Karpas-422 (cell line): ENCODE data around the gene HPSE2. TPM values are rescaled to one million over a fixed set of nuclear protein-coding genes. Genes with fewer than 3 reads are reported as not detected.

Experiments used
- DNase-seq: peaks from one replicate; pipeline ENCODE4 v3.0.0-alpha.2; 2015
- H2AFZ ChIP-seq: fragments of 200-600 bp; sonication (generic); 2 replicates; pipeline ENCODE4 v1.6.1; 2014; ENCODE audit warnings: antibody characterized with exemption, low read length, mixed read lengths
- H3K27ac ChIP-seq: fragments of 200-600 bp; sonication (generic); 2 replicates; pipeline ENCODE4 v1.5.1; 2014; ENCODE audit warnings: mild to moderate bottlenecking, low read length, moderate library complexity
- H3K27me3 ChIP-seq: fragments of 200-600 bp; sonication (generic); 2 replicates; pipeline ENCODE4 v1.6.1; 2014; ENCODE audit warnings: low read length, mixed read lengths
- H3K36me3 ChIP-seq: fragments of 200-600 bp; sonication (generic); 2 replicates; pipeline ENCODE4 v1.6.1; 2014; ENCODE audit warnings: low read length, mixed read lengths; ENCODE audit not compliant: insufficient read depth
- H3K4me1 ChIP-seq: fragments of 200-600 bp; sonication (generic); 2 replicates; pipeline ENCODE4 v1.6.1; 2014; ENCODE audit warnings: mild to moderate bottlenecking, low read length, mixed read lengths
- H3K4me2 ChIP-seq: fragments of 200-600 bp; sonication (generic); 2 replicates; pipeline ENCODE4 v1.6.1; 2014; ENCODE audit warnings: low read length, low read depth, mild to moderate bottlenecking; ENCODE audit not compliant: poor library complexity, severe bottlenecking
- H3K4me3 ChIP-seq: fragments of 200-600 bp; sonication (generic); 2 replicates; pipeline ENCODE4 v1.5.1; 2014; ENCODE audit warnings: mild to moderate bottlenecking, antibody characterized with exemption, low read length, mixed read lengths
- H3K79me2 ChIP-seq: fragments of 200-600 bp; sonication (generic); 2 replicates; pipeline ENCODE4 v1.6.1; 2014; ENCODE audit warnings: mild to moderate bottlenecking, low read length, mixed read lengths
- H3K9ac ChIP-seq: fragments of 200-600 bp; sonication (generic); 2 replicates; pipeline ENCODE4 v1.6.0; 2014; ENCODE audit warnings: low read length
- H3K9me2 ChIP-seq: fragments of 200-600 bp; sonication (generic), shearing (Covaris generic); replicated peaks from 2 replicates; pipeline ENCODE4 v1.6.0; 2014; ENCODE audit warnings: mild to moderate bottlenecking, low read length, moderate library complexity; ENCODE audit not compliant: insufficient read depth
- H3K9me3 ChIP-seq: fragments of 300-700, 200-600 bp; sonication (generic); 2 replicates; pipeline ENCODE4 v1.6.1; 2014; ENCODE audit warnings: low read length, mixed read lengths
- H4K20me1 ChIP-seq: fragments of 200-600 bp; sonication (generic); 2 replicates; pipeline ENCODE4 v1.6.1; 2014; ENCODE audit warnings: mild to moderate bottlenecking, antibody characterized with exemption, low read length, low read depth; ENCODE audit not compliant: insufficient read depth
- total RNA-seq: library from RNA; depleted of rRNA; stranded (reverse); fragments of >200 nt; shearing (Covaris generic); gene quantifications from 2 replicates; pipeline ENCODE4 v1.2.3, GENCODE V29; 2014; ENCODE audit warnings: low replicate concordance

Gene HPSE2
- total RNA-seq, 1 experiment from 2014 or later: not detected

GRCh38 chr10:98478430-98479222 is 757.0 kb downstream of the HPSE2 start:
- no peak overlapping the region for H2AFZ ChIP-seq
- H4K20me1 ChIP-seq: no peaks in the 10 kb centered on the region
- no peaks in the 10 kb centered on the region for H3K79me2 ChIP-seq
- H3K9ac ChIP-seq: no peak overlapping the region
- no peak overlapping the region for H3K27ac ChIP-seq
- DNase-seq: no peak
- H3K4me2 ChIP-seq: no peak overlapping the region
- no peaks in the 10 kb centered on the region for H3K27me3 ChIP-seq
- H3K9me3 ChIP-seq: no peaks in the 10 kb centered on the region
- no peaks in the 10 kb centered on the region for H3K36me3 ChIP-seq
- H3K4me1 ChIP-seq: no peaks in the 10 kb centered on the region
- H3K4me3 ChIP-seq: no peak overlapping the region
- no peaks in the 10 kb centered on the region for H3K9me2 ChIP-seq

DNA sequence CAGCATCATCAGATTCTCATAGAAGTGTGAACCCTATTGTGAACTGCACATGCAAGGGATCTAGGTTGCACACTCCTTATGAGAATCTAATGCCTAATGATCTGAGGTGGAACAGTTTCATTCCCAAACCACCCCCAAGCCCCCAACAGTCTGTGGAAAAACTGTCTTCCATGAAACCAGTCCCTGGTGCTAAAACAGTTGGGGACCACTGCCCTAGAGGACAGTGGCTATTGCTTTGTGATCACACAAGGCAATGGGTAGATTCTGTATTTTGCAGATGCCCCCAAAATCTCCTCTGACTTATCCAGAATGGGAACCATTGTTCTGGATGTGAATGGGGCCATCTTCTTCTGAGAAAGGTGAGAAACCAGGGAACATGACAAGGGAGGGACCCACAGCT is 757.8 kb downstream of the HPSE2 start:
- H3K36me3 ChIP-seq: no peaks in the 10 kb centered on the region
- H3K27ac ChIP-seq: no peak overlapping the region
- no peaks in the 10 kb centered on the region for H3K9me3 ChIP-seq
- H3K27me3 ChIP-seq: no peaks in the 10 kb centered on the region
- H3K9me2 ChIP-seq: no peaks in the 10 kb centered on the region
- no peak overlapping the region for H3K4me2 ChIP-seq
- H3K79me2 ChIP-seq: no peaks in the 10 kb centered on the region
- no peak overlapping the region for H2AFZ ChIP-seq
- no peaks in the 10 kb centered on the region for H4K20me1 ChIP-seq
- DNase-seq: no peak
- no peak overlapping the region for H3K4me3 ChIP-seq
- no peak overlapping the region for H3K9ac ChIP-seq
- H3K4me1 ChIP-seq: no peaks in the 10 kb centered on the region

DNA sequence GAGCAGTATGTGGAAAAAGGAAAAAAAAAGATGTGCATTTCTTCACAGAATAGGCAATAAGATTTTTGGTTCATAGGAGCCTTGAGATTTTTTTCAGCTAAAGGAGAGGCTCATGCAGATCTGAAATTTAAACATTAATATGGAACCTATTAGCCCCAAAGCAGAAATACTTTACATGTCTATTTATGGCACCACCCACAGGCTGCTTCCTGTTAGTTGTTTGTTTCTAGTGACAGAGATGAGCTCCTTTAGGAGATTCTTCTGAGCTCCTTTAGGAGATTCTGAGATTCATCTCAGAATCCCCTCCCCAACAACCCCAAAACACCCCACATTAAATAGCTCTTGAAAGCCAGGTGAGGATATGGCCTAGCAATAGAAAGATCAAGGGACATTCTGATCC is 761.0 kb downstream of the HPSE2 start:
- Histone ChIP-seq H3K4me2 (no peak overlapping the region), H3K79me2 (no peaks in the 10 kb centered on the region), H3K36me3 (no peaks in the 10 kb centered on the region), H3K27ac (no peak overlapping the region), H4K20me1 (no peaks in the 10 kb centered on the region), H3K27me3 (no peaks in the 10 kb centered on the region), H3K9ac (no peak overlapping the region), H3K9me3 (no peaks in the 10 kb centered on the region), H2AFZ (no peak overlapping the region), H3K9me2 (no peaks in the 10 kb centered on the region), H3K4me1 (no peaks in the 10 kb centered on the region), H3K4me3 (no peak overlapping the region)
- DNase-seq: no peak

GRCh38 chr10:98472196-98472595 is 763.5 kb downstream of the HPSE2 start:
- no peak overlapping the region for H2AFZ ChIP-seq
- H3K27me3 ChIP-seq: no peaks in the 10 kb centered on the region
- no peak overlapping the region for H3K9ac ChIP-seq
- no peaks in the 10 kb centered on the region for H3K79me2 ChIP-seq
- no peaks in the 10 kb centered on the region for H4K20me1 ChIP-seq
- no peak overlapping the region for H3K27ac ChIP-seq
- DNase-seq: no peak
- no peak overlapping the region for H3K4me2 ChIP-seq
- no peaks in the 10 kb centered on the region for H3K9me3 ChIP-seq
- no peaks in the 10 kb centered on the region for H3K9me2 ChIP-seq
- no peaks in the 10 kb centered on the region for H3K36me3 ChIP-seq
- no peak overlapping the region for H3K4me3 ChIP-seq
- H3K4me1 ChIP-seq: peaks cover 7% of the 10 kb centered on the region

DNA sequence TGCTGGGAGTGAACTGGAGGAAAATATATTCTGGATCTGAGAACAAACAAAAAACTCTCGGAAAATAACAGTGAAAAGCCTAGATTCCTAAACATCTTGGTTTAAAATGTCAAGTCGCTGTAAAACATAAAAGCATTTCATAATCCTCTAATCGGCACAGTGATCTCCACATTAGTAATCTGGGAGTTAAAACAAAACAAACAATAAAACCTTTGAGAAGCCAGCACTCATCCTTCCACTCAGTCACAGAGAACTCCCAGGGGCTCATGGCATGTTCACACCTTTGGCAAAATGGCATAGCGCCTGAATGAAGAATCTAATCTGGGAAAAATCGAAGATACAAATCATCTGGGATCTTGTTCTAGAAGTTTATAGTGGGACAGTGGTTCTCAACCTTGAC is 764.8 kb downstream of the HPSE2 start:
- no peaks in the 10 kb centered on the region for H3K79me2 ChIP-seq
- H3K9me2 ChIP-seq: no peaks in the 10 kb centered on the region
- H3K4me1 ChIP-seq: peaks cover 7% of the 10 kb centered on the region
- H3K27me3 ChIP-seq: no peaks in the 10 kb centered on the region
- no peak overlapping the region for H3K4me3 ChIP-seq
- H3K9ac ChIP-seq: no peak overlapping the region
- H4K20me1 ChIP-seq: no peaks in the 10 kb centered on the region
- no peak overlapping the region for H2AFZ ChIP-seq
- H3K27ac ChIP-seq: no peak overlapping the region
- H3K9me3 ChIP-seq: no peaks in the 10 kb centered on the region
- DNase-seq: no peak
- no peaks in the 10 kb centered on the region for H3K36me3 ChIP-seq
- no peak overlapping the region for H3K4me2 ChIP-seq

DNA sequence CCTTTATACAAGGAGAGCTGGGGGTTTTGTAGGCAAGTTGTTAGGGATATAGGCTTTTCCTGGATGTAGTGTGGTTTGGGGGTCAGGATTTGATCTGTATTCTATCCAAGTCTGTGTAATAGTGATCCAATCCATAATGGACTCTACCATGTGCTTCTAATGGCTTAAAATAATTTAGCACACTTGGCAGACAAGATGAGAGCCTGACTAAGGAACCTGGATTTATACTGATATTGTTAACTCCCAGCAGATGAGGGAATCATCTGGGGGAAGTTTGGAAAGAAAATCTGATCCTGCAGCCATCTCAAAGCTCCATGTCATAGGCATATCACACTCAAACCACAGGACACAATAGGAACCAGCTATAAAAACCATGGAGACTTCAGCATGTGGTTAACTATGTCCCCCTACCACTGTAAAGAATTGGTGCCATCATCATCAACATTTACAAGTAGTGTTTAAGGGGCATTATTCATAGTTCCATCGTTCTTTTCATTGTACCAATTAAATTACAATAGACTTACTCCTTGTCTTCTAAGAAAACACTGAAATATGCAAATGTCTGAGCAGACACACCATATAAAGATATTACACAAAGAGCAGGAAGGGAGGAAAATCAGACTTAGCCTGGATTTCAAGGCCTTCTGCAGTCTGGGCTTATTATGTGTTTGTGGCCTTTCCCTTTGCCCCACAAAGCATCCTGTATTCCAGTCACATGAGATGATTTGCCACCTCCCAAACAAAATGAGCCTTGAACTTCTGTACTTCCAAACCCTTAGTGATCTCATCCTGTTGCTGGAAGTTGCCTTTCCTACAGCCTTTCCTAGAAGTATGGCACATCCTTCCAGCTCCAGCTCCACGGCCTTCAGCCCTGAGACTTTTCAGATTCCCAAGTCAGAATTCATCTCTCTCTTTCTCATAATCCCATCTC is 766.4 kb downstream of the HPSE2 start:
- H3K79me2 ChIP-seq: no peaks in the 10 kb centered on the region
- no peak overlapping the region for H3K4me3 ChIP-seq
- no peak for DNase-seq
- H3K9ac ChIP-seq: no peak overlapping the region
- H2AFZ ChIP-seq: no peak overlapping the region
- H3K9me2 ChIP-seq: no peaks in the 10 kb centered on the region
- H3K36me3 ChIP-seq: no peaks in the 10 kb centered on the region
- H3K4me2 ChIP-seq: no peak overlapping the region
- no peaks in the 10 kb centered on the region for H3K9me3 ChIP-seq
- H4K20me1 ChIP-seq: no peaks in the 10 kb centered on the region
- no peak overlapping the region for H3K27ac ChIP-seq
- no peaks in the 10 kb centered on the region for H3K27me3 ChIP-seq
- H3K4me1 ChIP-seq: peaks cover 7% of the 10 kb centered on the region

DNA sequence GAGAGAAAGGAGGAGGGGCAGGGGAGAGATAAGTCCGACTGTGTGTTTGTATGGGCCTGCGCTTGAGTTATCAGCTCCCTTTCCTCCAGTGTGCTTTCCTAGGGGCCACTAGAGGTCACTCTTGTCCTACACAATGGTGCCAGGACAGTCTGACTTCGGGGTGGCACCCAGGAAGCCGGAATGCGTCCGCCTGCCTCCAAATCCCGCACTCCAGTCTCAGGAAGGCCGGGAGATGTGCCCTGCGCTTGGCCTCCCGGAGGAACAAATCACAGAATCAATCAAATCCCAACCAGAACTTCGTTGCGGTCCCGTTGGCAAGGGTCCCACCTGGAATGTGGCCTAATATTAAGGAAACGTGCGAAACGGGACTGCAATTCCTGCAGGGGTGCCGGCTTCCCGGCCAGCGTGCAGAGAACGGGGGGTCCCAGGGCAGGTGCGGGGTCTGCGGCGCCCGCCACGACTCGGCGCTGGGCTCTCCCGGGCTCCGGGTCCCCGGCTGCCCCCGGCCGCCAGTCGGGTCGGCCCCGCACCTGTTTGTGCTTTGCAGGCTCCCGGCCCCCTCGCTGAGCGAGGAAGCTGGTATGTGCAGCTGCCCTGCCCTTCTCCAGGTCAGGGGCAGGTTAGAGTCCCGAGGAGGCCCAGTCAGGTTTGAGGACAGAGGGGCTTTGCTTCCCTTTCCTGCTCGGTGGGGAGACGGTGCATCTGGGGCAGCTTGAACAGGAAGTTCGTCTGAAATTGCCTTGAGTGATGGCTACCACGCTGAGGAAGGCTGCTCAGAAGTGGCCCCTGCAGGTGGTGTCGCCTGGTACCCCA is 767.9 kb downstream of the HPSE2 start:
- H3K4me3 ChIP-seq: peak overlapping the region; percentile 66
- no peaks in the 10 kb centered on the region for H3K9me2 ChIP-seq
- no peaks in the 10 kb centered on the region for H4K20me1 ChIP-seq
- DNase-seq: peak; percentile 86
- peaks cover 7% of the 10 kb centered on the region for H3K4me1 ChIP-seq
- peak overlapping the region; percentile 78 for H3K4me2 ChIP-seq
- no peaks in the 10 kb centered on the region for H3K79me2 ChIP-seq
- H3K9me3 ChIP-seq: no peaks in the 10 kb centered on the region
- H3K27ac ChIP-seq: no peak overlapping the region
- no peaks in the 10 kb centered on the region for H3K36me3 ChIP-seq
- H3K9ac ChIP-seq: peak overlapping the region; percentile 70
- H2AFZ ChIP-seq: peak overlapping the region; percentile 97
- H3K27me3 ChIP-seq: no peaks in the 10 kb centered on the region
